GM10248 (cell line): ENCODE measurements around the gene NLGN1.
"Not testable (repeated sequence)": the region's sequence is repeated elsewhere in the genome, so short reads cannot be mapped to it uniquely, and the experiment has no call there.

ENCODE experiments used
- CTCF ChIA-PET: fragments of 300-600 bp; sonication (Branson Sonifier 250); formaldehyde crosslinking; extraction: SDS; loops from one replicate; lab custom pipeline; 2021; ENCODE audit warnings: antibody characterized with exemption; lab: Yijun Ruan, JAX
- POLR2A ChIA-PET: fragments of 350-650 bp; sonication (Branson Sonifier 250); formaldehyde crosslinking; extraction: SDS; loops from one replicate; lab custom pipeline; 2020; ENCODE audit warnings: antibody characterized with exemption; lab: Yijun Ruan, JAX
- DNase-seq: peaks from one replicate; pipeline ENCODE4 v3.0.0; 2012; ENCODE audit errors: extremely low spot score
- CTCF ChIP-seq: IDR thresholded peaks from 2 replicates; pipeline ENCODE4 v1.5.1; 2012; ENCODE audit warnings: mild to moderate bottlenecking, low read depth; ENCODE audit errors: extremely low read depth, missing control alignments, control extremely low read depth

The NLGN1 gene

GRCh38 chr3:173416070-173416469 lies 18.5 kb downstream of the NLGN1 start:
- POLR2A ChIA-PET = no interaction called here
- no peak for TF ChIP-seq CTCF
- CTCF ChIA-PET = no interaction called here
- DNase-seq = no peak

DNA sequence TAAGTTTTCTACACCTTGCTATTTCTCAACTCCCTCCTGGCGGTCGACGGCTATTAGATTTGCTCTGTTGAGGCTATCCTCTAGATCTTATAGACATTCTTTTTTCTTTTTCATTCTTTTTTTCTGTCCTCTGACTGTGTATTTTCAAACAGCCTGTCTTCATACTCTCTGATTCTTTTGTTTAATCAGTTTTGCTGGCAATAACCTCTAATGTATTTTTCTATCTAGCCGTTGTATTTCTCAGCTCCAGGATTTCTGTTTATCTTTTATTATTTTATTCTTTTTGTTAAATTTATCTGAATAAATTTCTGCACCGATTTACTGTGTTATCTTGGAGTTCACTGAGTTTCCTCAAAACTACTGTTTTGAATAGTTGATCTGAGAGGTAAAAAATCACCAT lies 31.5 kb downstream of the NLGN1 start:
- no peak for TF ChIP-seq CTCF
- no peak for DNase-seq
- POLR2A ChIA-PET = no interaction called here
- CTCF ChIA-PET = no interaction called here

GRCh38 chr3:173429527-173429926 lies 32.0 kb downstream of the NLGN1 start:
- no peak for DNase-seq
- TF ChIP-seq CTCF = no peak
- ChIA-PET CTCF (no interaction called here), POLR2A (no interaction called here)

GRCh38 chr3:173430576-173430975 lies 33.0 kb downstream of the NLGN1 start:
- ChIA-PET CTCF (no interaction called here), POLR2A (no interaction called here)
- no peak for DNase-seq
- no peak for TF ChIP-seq CTCF

- TF ChIP-seq CTCF = no peak
- CTCF ChIA-PET = no interaction called here
- DNase-seq = no peak
- POLR2A ChIA-PET = no interaction called here
These were observed 41.5 kb downstream of the NLGN1 start for GRCh38 chr3:173439004-173439403.

DNA sequence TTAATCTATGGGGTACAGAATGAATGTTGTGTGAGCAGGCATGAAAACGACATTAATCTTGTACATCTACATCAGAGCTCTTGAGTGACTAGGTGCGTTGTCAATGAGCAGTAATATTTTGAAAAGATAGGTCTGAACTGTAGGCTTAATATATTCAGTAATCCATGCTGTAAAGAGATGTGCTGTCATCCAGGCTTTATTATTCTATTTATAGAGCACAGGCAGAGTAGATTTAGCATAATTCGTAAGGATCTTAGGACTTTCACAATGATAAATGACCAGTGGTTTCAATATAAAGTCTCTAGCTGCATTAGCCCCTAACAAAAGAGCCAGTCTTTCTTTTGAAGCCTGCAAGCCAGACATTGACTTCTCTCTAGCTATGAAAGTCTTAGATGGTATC lies 43.0 kb downstream of the NLGN1 start:
- DNase-seq = no peak
- TF ChIP-seq CTCF = no peak
- ChIA-PET POLR2A (no interaction called here), CTCF (no interaction called here)

DNA sequence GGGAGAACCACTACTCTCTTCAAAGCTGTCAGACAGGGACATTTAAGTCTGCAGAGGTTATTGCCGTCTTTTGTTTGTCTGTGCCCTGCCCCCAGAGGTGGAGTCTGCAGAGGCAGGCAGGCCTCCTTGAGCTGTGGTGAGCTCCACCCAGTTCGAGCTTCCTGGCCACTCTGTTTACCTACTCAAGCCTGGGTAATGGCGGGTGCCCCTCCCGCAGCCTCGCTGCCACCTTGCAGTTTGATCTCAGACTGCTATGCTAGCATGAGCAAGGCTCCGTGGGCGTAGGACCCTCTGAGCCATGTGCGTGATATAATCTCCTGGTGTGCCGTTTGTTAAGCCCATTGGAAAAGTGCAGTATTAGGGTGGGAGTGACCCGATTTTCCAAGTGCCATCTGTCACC lies 54.0 kb downstream of the NLGN1 start:
- POLR2A ChIA-PET, DNase-seq: not testable (repeated sequence)

More for the DNA sequence above, 54.0 kb downstream of the NLGN1 start:
- CTCF ChIA-PET = interaction anchor here (1.2 kb wide), 1 partner anchor 9 kb away, joined by 4 read pairs; no protein-coding TSS in a partner anchor
